HepG2 (cell line): ENCODE data around the gene FANCD2.

Source experiments
- CEBPG ChIP-seq: IDR thresholded peaks from 2 replicates; pipeline ENCODE4 v1.6.1; 2016
- CENPT ChIP-seq: sonication (generic); formaldehyde crosslinking; IDR thresholded peaks from 2 replicates; pipeline ENCODE4 v1.8.0; 2022; ENCODE audit warnings: low read depth, mild to moderate bottlenecking, moderate library complexity, missing genetic modification reagents
- FOXM1 ChIP-seq: sonication (generic); formaldehyde crosslinking; IDR thresholded peaks from 2 replicates; pipeline ENCODE4 v1.5.0; 2020; ENCODE audit warnings: missing genetic modification reagents
- HDAC1 ChIP-seq: sonication (generic); formaldehyde crosslinking; IDR thresholded peaks from 2 replicates; pipeline ENCODE4 v1.5.1; 2020; ENCODE audit warnings: mild to moderate bottlenecking, missing genetic modification reagents
- HOXA7 ChIP-seq: sonication (generic); formaldehyde crosslinking; IDR thresholded peaks from 2 replicates; pipeline ENCODE4 v1.8.1; 2022; ENCODE audit warnings: mild to moderate bottlenecking, missing genetic modification reagents, moderate library complexity
- MYNN ChIP-seq: sonication (generic); formaldehyde crosslinking; IDR thresholded peaks from 2 replicates; pipeline ENCODE4 v1.4.0; 2020; ENCODE audit warnings: mild to moderate bottlenecking, low read depth, missing genetic modification reagents
- POLR2A ChIP-seq, 2 experiments: IDR thresholded peaks; 2 replicates each; pipeline ENCODE4 v1.6.1; 2011; ENCODE audit warnings: low read depth in 2 of 2, low read length in 2 of 2, mild to moderate bottlenecking in 1 of 2, moderate library complexity in 1 of 2; ENCODE audit not compliant: insufficient read depth in 1 of 2
- SKI ChIP-seq: fragments of 450-650 bp; IDR thresholded peaks from one replicate; pipeline ENCODE4 v1.6.1; 2018; ENCODE audit warnings: mild to moderate bottlenecking; ENCODE audit not compliant: partially characterized antibody
- TF ChIP-seq, protein P1 (sequence below): sonication (generic); formaldehyde crosslinking; IDR thresholded peaks from 2 replicates; pipeline ENCODE4 v1.5.0; 2020; ENCODE audit warnings: mild to moderate bottlenecking, missing genetic modification reagents, moderate library complexity
- TF ChIP-seq, protein P2 (sequence below): sonication (generic); formaldehyde crosslinking; IDR thresholded peaks from 2 replicates; pipeline ENCODE4 v1.8.0; 2022; ENCODE audit warnings: missing genetic modification reagents, mild to moderate bottlenecking, borderline replicate concordance

DNA sequence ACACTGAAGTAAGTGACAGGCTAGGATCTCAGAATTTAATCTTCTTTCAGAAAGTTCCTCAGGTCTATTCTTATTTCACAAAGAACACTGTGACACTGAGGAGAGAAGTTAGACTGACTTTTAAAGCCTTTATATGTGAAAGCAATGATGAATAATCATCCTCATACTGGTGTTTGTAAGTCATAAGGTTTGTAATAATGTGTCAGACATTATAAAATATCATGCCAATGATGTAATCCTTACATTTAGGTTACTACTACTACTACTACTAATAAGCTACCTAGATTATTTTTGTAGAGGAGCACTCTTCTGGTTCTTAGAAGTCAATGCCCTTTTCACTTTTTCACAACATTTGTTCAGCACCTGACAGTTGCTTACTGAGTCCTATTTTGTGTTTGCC is 48.4 kb downstream of the FANCD2 start:
- TF ChIP-seq, protein P1, sequence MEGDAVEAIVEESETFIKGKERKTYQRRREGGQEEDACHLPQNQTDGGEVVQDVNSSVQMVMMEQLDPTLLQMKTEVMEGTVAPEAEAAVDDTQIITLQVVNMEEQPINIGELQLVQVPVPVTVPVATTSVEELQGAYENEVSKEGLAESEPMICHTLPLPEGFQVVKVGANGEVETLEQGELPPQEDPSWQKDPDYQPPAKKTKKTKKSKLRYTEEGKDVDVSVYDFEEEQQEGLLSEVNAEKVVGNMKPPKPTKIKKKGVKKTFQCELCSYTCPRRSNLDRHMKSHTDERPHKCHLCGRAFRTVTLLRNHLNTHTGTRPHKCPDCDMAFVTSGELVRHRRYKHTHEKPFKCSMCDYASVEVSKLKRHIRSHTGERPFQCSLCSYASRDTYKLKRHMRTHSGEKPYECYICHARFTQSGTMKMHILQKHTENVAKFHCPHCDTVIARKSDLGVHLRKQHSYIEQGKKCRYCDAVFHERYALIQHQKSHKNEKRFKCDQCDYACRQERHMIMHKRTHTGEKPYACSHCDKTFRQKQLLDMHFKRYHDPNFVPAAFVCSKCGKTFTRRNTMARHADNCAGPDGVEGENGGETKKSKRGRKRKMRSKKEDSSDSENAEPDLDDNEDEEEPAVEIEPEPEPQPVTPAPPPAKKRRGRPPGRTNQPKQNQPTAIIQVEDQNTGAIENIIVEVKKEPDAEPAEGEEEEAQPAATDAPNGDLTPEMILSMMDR (CRISPR knock-in tag) = no peak
- no peak for TF ChIP-seq SKI
- TF ChIP-seq CENPT = no peak
- TF ChIP-seq MYNN (CRISPR knock-in tag) = no peak
- no peak for TF ChIP-seq HDAC1 (CRISPR knock-in tag)
- no peak for TF ChIP-seq CEBPG
- TF ChIP-seq, protein P2, sequence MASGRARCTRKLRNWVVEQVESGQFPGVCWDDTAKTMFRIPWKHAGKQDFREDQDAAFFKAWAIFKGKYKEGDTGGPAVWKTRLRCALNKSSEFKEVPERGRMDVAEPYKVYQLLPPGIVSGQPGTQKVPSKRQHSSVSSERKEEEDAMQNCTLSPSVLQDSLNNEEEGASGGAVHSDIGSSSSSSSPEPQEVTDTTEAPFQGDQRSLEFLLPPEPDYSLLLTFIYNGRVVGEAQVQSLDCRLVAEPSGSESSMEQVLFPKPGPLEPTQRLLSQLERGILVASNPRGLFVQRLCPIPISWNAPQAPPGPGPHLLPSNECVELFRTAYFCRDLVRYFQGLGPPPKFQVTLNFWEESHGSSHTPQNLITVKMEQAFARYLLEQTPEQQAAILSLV = no peak
- TF ChIP-seq POLR2A (IDR thresholded peaks at IDR 0.05; ENCODE audit: insufficient read depth in 1 of 2, low read depth in 2 of 2, low read length in 2 of 2) = no peak
- TF ChIP-seq HOXA7 (CRISPR knock-in tag) = no peak
- no peak for TF ChIP-seq FOXM1
